C4-2B (cell line): Measurements from ENCODE around the gene MAP2K3.

Experiments
- CTCF ChIP-seq: fragments of 450-650 bp; conservative IDR thresholded peaks from 2 replicates; pipeline ENCODE4 v1.5.1; 2017; ENCODE audit warnings: mild to moderate bottlenecking
- ZFX ChIP-seq: fragments of 450-650 bp; IDR thresholded peaks from 2 replicates; pipeline ENCODE4 v1.6.1; 2017

GRCh38 chr17:21363776-21364642 lies 79.5 kb downstream of the MAP2K3 start:
- TF ChIP-seq CTCF (no peak), ZFX (no peak)
